ENCODE data around the gene HOXA7.

The HOXA7 gene

DNA sequence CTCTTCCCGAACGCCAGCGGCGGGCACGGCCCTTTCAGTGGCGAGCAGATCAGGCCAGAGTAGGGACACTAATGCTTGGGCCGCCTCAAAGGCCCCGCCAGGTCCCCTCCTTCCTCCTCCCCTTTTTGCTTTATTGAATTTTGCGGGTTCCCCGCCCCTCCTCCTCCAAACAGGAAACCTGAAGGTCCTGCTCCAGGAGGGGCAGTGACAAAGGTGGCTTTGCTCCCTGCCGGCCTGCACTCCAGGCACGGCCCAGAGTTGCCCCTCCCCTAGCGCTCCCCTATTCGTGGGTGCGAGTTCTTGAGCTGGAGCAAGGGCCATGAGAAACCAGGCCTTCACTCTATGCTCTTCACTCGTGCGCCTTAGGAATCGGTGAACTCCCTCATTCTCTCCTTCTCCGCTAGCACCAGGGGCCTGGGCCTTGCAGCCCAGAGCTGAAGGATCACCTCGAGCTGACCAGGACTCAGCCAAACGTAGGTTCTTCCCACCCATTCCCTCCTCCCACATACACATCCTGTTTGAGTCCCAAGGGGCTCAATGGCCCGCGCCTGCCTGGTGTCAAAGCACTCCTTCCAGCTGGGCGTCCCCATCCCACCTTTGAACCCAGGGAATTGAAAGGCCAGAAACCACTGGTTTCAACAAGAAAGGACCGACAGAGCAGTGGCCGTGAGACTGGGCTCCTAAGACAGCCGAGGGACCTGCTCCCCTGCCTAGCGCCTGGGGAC is 8.3 kb downstream of the HOXA7 start:
- TF ChIP-seq, protein P1, sequence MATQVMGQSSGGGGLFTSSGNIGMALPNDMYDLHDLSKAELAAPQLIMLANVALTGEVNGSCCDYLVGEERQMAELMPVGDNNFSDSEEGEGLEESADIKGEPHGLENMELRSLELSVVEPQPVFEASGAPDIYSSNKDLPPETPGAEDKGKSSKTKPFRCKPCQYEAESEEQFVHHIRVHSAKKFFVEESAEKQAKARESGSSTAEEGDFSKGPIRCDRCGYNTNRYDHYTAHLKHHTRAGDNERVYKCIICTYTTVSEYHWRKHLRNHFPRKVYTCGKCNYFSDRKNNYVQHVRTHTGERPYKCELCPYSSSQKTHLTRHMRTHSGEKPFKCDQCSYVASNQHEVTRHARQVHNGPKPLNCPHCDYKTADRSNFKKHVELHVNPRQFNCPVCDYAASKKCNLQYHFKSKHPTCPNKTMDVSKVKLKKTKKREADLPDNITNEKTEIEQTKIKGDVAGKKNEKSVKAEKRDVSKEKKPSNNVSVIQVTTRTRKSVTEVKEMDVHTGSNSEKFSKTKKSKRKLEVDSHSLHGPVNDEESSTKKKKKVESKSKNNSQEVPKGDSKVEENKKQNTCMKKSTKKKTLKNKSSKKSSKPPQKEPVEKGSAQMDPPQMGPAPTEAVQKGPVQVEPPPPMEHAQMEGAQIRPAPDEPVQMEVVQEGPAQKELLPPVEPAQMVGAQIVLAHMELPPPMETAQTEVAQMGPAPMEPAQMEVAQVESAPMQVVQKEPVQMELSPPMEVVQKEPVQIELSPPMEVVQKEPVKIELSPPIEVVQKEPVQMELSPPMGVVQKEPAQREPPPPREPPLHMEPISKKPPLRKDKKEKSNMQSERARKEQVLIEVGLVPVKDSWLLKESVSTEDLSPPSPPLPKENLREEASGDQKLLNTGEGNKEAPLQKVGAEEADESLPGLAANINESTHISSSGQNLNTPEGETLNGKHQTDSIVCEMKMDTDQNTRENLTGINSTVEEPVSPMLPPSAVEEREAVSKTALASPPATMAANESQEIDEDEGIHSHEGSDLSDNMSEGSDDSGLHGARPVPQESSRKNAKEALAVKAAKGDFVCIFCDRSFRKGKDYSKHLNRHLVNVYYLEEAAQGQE (IDR thresholded peaks at IDR 0.05; ENCODE audit: insufficient read depth in 1 of 2, low read depth in 2 of 2, low read length in 2 of 2) = no peak
- TF ChIP-seq TAF1 (IDR thresholded peaks at IDR 0.05; ENCODE audit: borderline replicate concordance, insufficient read depth, low read length) = no peak
- no peak for TF ChIP-seq SIN3A (IDR thresholded peaks at IDR 0.05; ENCODE audit: borderline replicate concordance, insufficient read depth, low read length)
- TF ChIP-seq POLR2AphosphoS5 (IDR thresholded peaks at IDR 0.05; ENCODE audit: low read depth, low read length) = no peak
- TF ChIP-seq FOXP2 (optimal IDR thresholded peaks at IDR 0.05; ENCODE audit: borderline replicate concordance, extremely low read depth, extremely low read length, insufficient read depth) = no peak

DNA sequence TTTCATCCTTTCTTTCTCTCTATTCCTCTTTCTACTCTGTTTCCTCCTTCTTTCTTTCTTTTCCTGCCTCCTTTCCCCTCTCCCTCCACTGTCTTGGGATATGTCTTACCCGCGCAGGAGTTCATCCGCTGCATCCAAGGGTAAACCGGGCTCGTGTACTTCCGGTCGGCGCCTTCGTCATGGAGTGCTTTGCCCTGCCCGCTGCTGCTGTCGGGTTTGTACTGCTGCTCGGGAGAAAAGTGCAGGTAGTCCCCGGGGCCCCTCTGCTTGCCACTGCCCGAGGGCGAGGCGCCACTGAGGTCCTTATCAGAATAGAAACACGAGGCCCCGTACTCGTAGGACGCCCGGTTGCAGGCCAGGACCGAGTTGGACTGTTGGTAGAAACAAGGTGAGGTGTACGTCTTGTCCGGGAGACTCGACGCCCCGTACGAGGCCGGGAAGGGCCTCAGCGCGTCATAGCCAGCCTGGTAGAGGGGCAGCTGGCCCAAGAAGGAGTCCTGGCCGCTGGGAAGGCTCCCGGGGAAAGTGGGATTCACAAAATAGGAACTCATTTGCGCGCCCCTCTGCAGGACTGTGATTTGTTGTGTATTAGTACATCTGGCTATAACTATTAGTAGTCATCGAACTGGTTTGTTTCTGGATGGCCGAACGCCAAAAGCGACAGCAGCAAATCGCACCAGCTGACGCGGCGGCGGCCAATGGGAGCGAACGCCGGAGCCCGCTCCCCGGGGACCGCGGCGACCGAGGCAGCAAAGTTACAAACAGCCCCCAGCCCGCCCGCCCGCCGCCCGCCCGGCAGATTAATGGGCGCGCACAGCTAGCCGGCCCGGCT is 9.1 kb downstream of the HOXA7 start, which contains the start of gene HOXA6:
HOXA6 (minus strand) TSS at position 576 of the 832 bp plus-strand sequence; CDS start at position 551, 25 bp downstream.
- TF ChIP-seq FOXP2 (optimal IDR thresholded peaks at IDR 0.05; ENCODE audit: borderline replicate concordance, extremely low read depth, extremely low read length, insufficient read depth) = no peak
- TF ChIP-seq, protein P1 (IDR thresholded peaks at IDR 0.05; ENCODE audit: insufficient read depth in 1 of 2, low read depth in 2 of 2, low read length in 2 of 2) = no peak
- no peak for TF ChIP-seq TAF1 (IDR thresholded peaks at IDR 0.05; ENCODE audit: borderline replicate concordance, insufficient read depth, low read length)
- TF ChIP-seq POLR2AphosphoS5 (IDR thresholded peaks at IDR 0.05; ENCODE audit: low read depth, low read length) = no peak
- no peak for TF ChIP-seq SIN3A (IDR thresholded peaks at IDR 0.05; ENCODE audit: borderline replicate concordance, insufficient read depth, low read length)

DNA sequence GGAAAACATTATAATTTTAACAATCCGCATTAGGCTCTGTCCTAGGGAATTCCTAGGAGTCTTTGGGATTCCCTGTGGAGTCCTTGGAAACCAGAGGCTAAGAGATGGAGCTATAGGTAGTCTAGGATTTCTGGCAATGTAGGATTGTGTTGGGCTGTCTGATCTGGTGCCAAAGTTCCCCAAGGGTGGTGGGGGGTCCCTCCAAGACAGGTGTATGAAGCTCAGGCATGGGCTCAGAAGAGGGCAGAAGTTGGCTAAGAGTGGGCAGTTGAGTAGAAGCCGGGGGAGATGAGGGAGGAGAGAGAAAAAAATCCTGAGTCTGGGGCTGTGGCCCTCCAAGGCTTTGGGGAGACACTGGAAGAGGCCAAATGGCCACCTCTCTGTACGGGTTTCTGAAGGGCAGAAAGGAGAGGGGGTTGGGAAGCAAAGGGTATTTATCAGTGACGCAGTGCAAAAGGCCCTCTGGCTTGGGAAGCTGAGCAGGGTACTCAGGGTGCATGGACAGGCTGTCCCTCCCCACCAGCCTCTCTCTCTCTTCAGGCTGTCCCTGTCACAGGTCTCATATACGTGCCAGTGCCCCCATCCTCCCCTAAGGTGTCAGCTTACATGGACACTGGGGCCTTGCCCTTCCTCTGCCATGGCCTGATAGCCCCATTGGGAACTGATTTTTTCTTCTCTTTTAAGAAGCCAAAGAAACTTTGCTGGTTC is 9.8 kb downstream of the HOXA7 start:
- TF ChIP-seq POLR2AphosphoS5 (IDR thresholded peaks at IDR 0.05; ENCODE audit: low read depth, low read length) (no peak), FOXP2 (optimal IDR thresholded peaks at IDR 0.05; ENCODE audit: borderline replicate concordance, extremely low read depth, extremely low read length, insufficient read depth) (no peak), TAF1 (IDR thresholded peaks at IDR 0.05; ENCODE audit: borderline replicate concordance, insufficient read depth, low read length) (no peak), SIN3A (IDR thresholded peaks at IDR 0.05; ENCODE audit: borderline replicate concordance, insufficient read depth, low read length) (no peak)
- TF ChIP-seq, protein P1 (IDR thresholded peaks at IDR 0.05; ENCODE audit: insufficient read depth in 1 of 2, low read depth in 2 of 2, low read length in 2 of 2) = no peak

DNA sequence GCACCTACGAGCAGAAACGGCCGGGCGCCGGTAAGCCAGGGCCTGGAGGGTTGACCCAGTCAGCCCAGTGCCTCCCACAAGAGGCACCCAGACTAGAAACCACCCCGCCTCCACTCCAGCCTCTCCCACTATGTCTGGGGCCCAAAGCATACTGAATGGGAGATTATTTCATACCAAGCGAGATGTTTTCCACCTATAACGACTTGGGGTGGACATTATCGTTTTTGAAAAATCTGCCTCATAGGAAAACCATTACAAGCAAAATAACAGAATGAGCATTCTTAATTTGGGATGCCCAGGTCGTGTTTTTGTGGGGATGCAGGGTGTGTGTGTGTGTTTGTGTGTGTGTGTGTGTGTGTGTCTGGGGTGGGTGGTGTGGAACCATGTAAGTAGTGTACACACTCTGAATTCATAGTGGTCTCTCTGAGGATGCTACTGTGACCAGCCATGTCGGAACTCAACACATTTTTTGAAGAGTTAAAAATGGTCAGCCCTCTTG is 10.5 kb downstream of the HOXA7 start:
- no peak for TF ChIP-seq POLR2AphosphoS5 (IDR thresholded peaks at IDR 0.05; ENCODE audit: low read depth, low read length)
- no peak for TF ChIP-seq SIN3A (IDR thresholded peaks at IDR 0.05; ENCODE audit: borderline replicate concordance, insufficient read depth, low read length)
- TF ChIP-seq FOXP2 (optimal IDR thresholded peaks at IDR 0.05; ENCODE audit: borderline replicate concordance, extremely low read depth, extremely low read length, insufficient read depth) = no peak
- no peak for TF ChIP-seq TAF1 (IDR thresholded peaks at IDR 0.05; ENCODE audit: borderline replicate concordance, insufficient read depth, low read length)
- TF ChIP-seq, protein P1 (IDR thresholded peaks at IDR 0.05; ENCODE audit: insufficient read depth in 1 of 2, low read depth in 2 of 2, low read length in 2 of 2) = no peak
